ENCODE results near the gene CARHSP1. TPM values are rescaled to one million over a fixed set of nuclear protein-coding genes. Genes with fewer than 3 reads are reported as not detected.

CARHSP1 gene
- total RNA-seq, 1 experiment from 2014 or later = 79.7 TPM

GRCh38 chr16:8915722-8916301, 47.0 kb upstream of the CARHSP1 start:
- DNase-seq (ENCODE audit: low read depth, low spot score) (no peak), ATAC-seq (no peak)
- no peak overlapping the region for H3K27ac ChIP-seq (ENCODE audit: low read depth, low read length)
- no peaks in the 10 kb centered on the region for H3K27me3 ChIP-seq (ENCODE audit: insufficient read depth, low read length)
- intact Hi-C loops (cut with micrococcal nuclease) = no loop called here
- H2AFZ ChIP-seq (ENCODE audit: low read depth, low read length, poor library complexity, severe bottlenecking) = no peak overlapping the region
- H3K4me3 ChIP-seq (replicated peaks in 1 of 2; ENCODE audit: low read depth in 1 of 2, low read length in 2 of 2) = no peak overlapping the region
- no peak for TF ChIP-seq EZH2 (IDR thresholded peaks at IDR 0.05)
- no peak for TF ChIP-seq POLR2AphosphoS5 (IDR thresholded peaks at IDR 0.05; ENCODE audit: low read depth, low read length)
- TF ChIP-seq TCF7L2 (IDR thresholded peaks at IDR 0.05; ENCODE audit: borderline replicate concordance, extremely low read depth, insufficient read depth, insufficient read length) = no peak
- no peak for TF ChIP-seq RAD21 (IDR thresholded peaks at IDR 0.05; ENCODE audit: low read depth)
- no peak for TF ChIP-seq FOSL1 (IDR thresholded peaks at IDR 0.05; ENCODE audit: low read depth)
- TF ChIP-seq ZBTB33 (IDR thresholded peaks at IDR 0.05; ENCODE audit: extremely low read depth, insufficient replicate concordance, low read length) = no peak
- TF ChIP-seq, protein P1, sequence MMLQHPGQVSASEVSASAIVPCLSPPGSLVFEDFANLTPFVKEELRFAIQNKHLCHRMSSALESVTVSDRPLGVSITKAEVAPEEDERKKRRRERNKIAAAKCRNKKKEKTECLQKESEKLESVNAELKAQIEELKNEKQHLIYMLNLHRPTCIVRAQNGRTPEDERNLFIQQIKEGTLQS (IDR thresholded peaks at IDR 0.05) = no peak
- no peak for TF ChIP-seq MAX (IDR thresholded peaks at IDR 0.05)
- no peak for TF ChIP-seq CEBPB (IDR thresholded peaks at IDR 0.05; ENCODE audit: low read depth)
- TF ChIP-seq YY1 (IDR thresholded peaks at IDR 0.05; ENCODE audit: extremely low read depth, insufficient replicate concordance, low read depth, low read length) = no peak
- TF ChIP-seq REST (IDR thresholded peaks at IDR 0.05; ENCODE audit: low read depth) = no peak
- H3K9me2 ChIP-seq (ENCODE audit: insufficient read depth) = no peaks in the 10 kb centered on the region
- no TSS peak for BruUV-seq (replicated peaks)
- no peaks in the 10 kb centered on the region for H4K20me1 ChIP-seq (ENCODE audit: insufficient read depth)
- H3K79me2 ChIP-seq (ENCODE audit: insufficient read depth, low read length) = peaks cover 59% of the 10 kb centered on the region
- ChIA-PET RAD21 (ENCODE audit: low non-redundant PET in 1 of 2, low total read pairs in 2 of 2, uncharacterized antibody in 2 of 2, unreplicated experiment in 2 of 2) (no interaction called here), CTCF (interaction anchor here (1.6 kb wide), 1 partner anchor 36 kb away, joined by 3 read pairs; no protein-coding TSS in a partner anchor), POLR2A (interaction anchor here (0.6 kb wide), 1 partner anchor 144 kb away, joined by 3 read pairs; no protein-coding TSS in a partner anchor)
- no peaks in the 10 kb centered on the region for H3K9me3 ChIP-seq (ENCODE audit: control insufficient read depth in 1 of 2, insufficient read depth in 1 of 2, low read depth in 1 of 2, low read length in 2 of 2)
- H3K4me1 ChIP-seq (ENCODE audit: control insufficient read depth in 1 of 2, insufficient read depth in 2 of 2, low read length in 2 of 2) = no peaks in the 10 kb centered on the region
- no peak overlapping the region for H3K4me2 ChIP-seq (ENCODE audit: low read length)
- H3K36me3 ChIP-seq (ENCODE audit: control insufficient read depth in 1 of 2, insufficient read depth in 2 of 2, low read length in 2 of 2) = peaks cover 49 to 66% of the 10 kb centered on the region in 2 experiments
- no peak overlapping the region for H3K9ac ChIP-seq (ENCODE audit: low read length)
